Measurements from ENCODE around the gene FAM219B.

FAM219B gene

GRCh38 chr15:74854453-74855022 lies 52.1 kb downstream of the FAM219B start:
- DNase-seq (ENCODE audit: low spot score in 2 of 2) (no peak), ATAC-seq (no peak)
- H3K4me1 Mint-ChIP-seq: peaks cover 39% of the 10 kb centered on the region
- H3K9me3 Mint-ChIP-seq: no peaks in the 10 kb centered on the region
- H3K27ac Mint-ChIP-seq: no peak overlapping the region
- H3K36me3 Mint-ChIP-seq: peaks cover 75% of the 10 kb centered on the region
- H3K4me3 Mint-ChIP-seq: no peak overlapping the region

GRCh38 chr15:74851960-74852359 lies 54.7 kb downstream of the FAM219B start:
- DNase-seq (ENCODE audit: low spot score in 2 of 2): no peak
- Mint-ChIP-seq H3K27ac (peak overlapping the region; percentile 90), H3K4me1 (peaks cover 14% of the 10 kb centered on the region), H3K9me3 (no peaks in the 10 kb centered on the region), H3K36me3 (peaks cover 85% of the 10 kb centered on the region), H3K4me3 (no peak overlapping the region)
- no peak for ATAC-seq

GRCh38 chr15:74850393-74850792 lies 56.3 kb downstream of the FAM219B start:
- peak overlapping the region; percentile 29 for H3K27ac Mint-ChIP-seq
- no peaks in the 10 kb centered on the region for H3K9me3 Mint-ChIP-seq
- peaks cover 85% of the 10 kb centered on the region for H3K36me3 Mint-ChIP-seq
- peaks cover 11% of the 10 kb centered on the region for H3K4me1 Mint-ChIP-seq
- ATAC-seq (no peak), DNase-seq (ENCODE audit: low spot score in 2 of 2) (no peak)
- no peak overlapping the region for H3K4me3 Mint-ChIP-seq
